ENCODE measurements around the gene IL9. TPM values are rescaled to one million over a fixed set of nuclear protein-coding genes. Genes with fewer than 3 reads are reported as not detected.
A peak's percentile ranks its signal among the peaks of the same experiment; 100 is the strongest.

IL9 gene
- total RNA-seq, 1 donor from 2014 or later = not detected

DNA sequence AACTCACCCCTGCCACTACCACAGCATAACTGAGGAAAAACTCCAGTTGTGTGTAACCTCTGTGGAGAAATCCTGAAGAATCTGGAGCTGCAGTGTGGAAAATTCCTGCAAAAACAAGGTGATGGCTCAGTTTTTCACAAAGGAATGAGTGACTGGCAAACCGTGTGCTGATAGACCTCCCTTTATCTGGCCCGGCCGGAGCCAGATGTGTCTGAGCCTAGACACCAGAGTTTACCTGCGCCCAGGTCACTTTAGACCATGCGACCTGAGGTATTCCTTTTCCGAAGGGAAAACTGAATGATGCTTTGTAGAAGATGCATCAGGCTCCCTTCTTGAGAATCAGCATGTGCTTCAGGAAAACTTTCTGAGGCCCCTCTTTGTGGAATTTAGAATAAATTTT lies 45.0 kb downstream of the IL9 start:
- no peak for DNase-seq (ENCODE audit: missing footprints)
- no peak for ATAC-seq
- intact Hi-C loops (cut with DNase I) = no loop called here

DNA sequence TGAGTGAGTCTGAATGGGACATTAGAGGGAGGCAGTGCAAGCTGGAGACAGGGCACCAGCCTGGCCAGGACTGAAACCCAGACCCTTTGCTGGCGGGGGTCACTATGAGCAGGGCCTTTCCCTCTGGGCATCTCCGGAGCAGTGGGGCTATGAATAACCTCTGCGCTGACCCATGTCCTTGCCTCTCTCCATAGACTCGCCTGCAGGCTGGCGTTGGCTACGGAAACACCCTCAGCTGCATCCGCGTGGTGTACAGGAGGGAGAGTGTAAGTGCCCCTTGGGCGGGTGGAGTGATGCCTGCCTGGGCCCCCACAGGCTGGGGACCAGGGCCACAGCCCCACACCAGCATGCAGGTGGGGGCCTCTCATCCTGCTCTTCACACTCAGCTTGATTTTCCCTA lies 45.4 kb downstream of the IL9 start:
- no peak for ATAC-seq
- intact Hi-C loops (cut with DNase I) = no loop called here
- DNase-seq (ENCODE audit: missing footprints) = no peak

DNA sequence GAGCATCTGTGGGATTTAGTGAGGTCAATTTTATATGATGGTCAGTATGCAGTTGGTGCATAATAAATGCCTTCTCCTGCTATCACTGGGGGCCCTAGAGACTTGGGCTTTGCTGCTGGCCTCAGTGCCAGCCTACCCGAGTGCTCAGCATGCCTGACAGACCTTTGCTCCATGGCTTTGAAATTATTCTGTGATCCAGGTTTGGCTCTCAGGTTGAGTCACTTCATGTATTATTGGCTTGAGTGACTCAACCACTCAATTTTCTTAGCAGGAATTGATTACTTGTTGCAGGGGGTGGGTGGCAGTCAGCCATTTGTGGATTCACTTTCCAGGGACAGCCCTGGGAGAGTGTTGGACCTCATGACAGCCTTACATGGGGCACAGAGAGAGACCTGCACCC lies 47.7 kb downstream of the IL9 start:
- intact Hi-C loops (cut with DNase I) = no loop called here
- ATAC-seq (no peak), DNase-seq (ENCODE audit: missing footprints) (no peak)

DNA sequence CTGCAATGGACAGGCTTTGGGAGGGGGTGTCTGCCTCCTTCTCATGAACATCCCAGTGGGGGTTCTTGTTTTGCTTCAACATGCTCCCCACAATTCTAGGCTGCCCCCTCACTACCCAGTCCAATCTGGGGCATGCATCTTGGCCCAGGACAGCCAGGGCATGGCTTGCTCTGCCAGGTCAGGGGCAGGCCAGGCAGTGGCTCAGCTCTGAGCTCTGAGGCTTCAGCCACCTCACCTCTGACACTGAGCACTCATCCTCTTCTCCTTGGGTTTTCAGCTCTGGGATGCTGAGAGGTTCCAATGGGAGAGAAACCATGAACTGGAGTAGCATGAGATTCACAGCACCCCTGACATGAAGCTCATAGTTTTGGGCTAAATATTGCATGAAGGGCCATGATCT lies 49.3 kb downstream of the IL9 start:
- ATAC-seq (no peak), DNase-seq (ENCODE audit: missing footprints) (no peak)
- intact Hi-C loops (cut with DNase I) = no loop called here

- no peak for ATAC-seq
- intact Hi-C loops (cut with DNase I) = no loop called here
- DNase-seq (ENCODE audit: missing footprints) = no peak
These were observed 51.9 kb downstream of the IL9 start for GRCh38 chr5:135843571-135844337.

- peak; percentile 69 for ATAC-seq
- DNase-seq (ENCODE audit: missing footprints) = no peak
- intact Hi-C loops (cut with DNase I) = no loop called here
These were observed 52.9 kb downstream of the IL9 start for GRCh38 chr5:135842737-135843136.

Other genes with a start within 250 kb of the IL9 start
- gene SLC25A48, start 61.2 kb downstream of the IL9 start, total RNA-seq = not detected
- not detected for gene LECT2, start 59.1 kb upstream of the IL9 start, total RNA-seq
- gene TGFBI, start 133.1 kb upstream of the IL9 start, total RNA-seq = 66.5 TPM
- 42.0 TPM for gene SMAD5, start 237.0 kb upstream of the IL9 start, total RNA-seq